ENCODE measurements around the gene KATNAL1.

The KATNAL1 gene

DNA sequence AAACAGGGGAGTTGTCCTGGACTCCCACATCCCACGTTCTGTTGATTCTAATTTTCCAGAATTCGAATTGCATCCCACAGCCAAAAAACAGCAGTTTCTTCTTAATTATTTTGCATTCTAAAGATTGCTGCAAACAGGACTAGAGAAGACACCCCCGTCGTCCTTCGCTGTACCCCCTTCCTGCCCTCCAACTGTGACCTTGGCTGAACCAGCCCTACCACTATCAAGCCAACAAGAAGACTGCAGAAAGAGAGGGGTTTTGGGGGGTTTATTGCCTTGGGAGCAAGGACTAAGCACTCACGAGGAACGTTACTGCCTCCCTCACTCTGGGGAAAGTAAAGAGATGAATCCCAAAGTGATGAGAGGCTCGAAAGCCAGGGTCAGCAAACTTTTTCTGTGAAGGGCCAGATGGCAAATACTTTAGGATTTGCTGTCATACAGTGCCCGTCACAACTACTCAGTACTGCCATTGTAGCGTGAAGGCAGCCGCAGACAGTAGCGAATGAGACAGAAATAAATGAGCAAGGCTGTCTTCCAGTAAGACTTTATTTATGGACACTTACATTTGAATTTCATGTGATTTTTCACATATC, 32.5 kb upstream of the KATNAL1 start:
- TF ChIP-seq CTCF (IDR thresholded peaks at IDR 0.05; ENCODE audit: borderline replicate concordance, control extremely low read depth, extremely low read depth, insufficient read depth, missing control alignments) = no peak
- in situ Hi-C loops (cut with MboI; ENCODE audit: low sequenced_read_pairs, unreplicated experiment) = loop anchor here (10.0 kb wide), 1 partner anchor 195 kb away; no protein-coding TSS in a partner anchor
- DNase-seq (ENCODE audit: low spot score) = no peak

DNA sequence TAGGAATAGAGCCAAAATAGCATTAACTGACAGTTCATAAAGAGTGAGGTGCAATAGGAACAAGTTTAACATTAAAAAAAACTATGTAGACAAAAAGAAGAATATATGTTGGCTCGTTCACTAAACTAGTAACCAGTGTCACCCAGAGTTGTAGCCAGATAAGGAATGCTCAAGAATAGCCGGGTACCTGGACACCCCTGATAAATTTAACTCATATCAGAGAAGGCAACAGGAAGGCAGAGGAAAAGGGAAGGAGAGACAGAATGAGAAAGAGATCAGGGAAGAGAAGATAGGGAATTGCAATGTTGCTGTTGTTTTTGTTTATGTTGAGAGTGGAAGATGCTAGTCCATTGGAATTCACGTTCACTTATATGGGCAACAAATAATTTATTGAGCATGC, 31.6 kb upstream of the KATNAL1 start:
- TF ChIP-seq CTCF (IDR thresholded peaks at IDR 0.05; ENCODE audit: borderline replicate concordance, control extremely low read depth, extremely low read depth, insufficient read depth, missing control alignments) = no peak
- in situ Hi-C loops (cut with MboI; ENCODE audit: low sequenced_read_pairs, unreplicated experiment) = loop anchor here (10.0 kb wide), 1 partner anchor 194 kb away; no protein-coding TSS in a partner anchor
- DNase-seq (ENCODE audit: low spot score) = no peak

DNA sequence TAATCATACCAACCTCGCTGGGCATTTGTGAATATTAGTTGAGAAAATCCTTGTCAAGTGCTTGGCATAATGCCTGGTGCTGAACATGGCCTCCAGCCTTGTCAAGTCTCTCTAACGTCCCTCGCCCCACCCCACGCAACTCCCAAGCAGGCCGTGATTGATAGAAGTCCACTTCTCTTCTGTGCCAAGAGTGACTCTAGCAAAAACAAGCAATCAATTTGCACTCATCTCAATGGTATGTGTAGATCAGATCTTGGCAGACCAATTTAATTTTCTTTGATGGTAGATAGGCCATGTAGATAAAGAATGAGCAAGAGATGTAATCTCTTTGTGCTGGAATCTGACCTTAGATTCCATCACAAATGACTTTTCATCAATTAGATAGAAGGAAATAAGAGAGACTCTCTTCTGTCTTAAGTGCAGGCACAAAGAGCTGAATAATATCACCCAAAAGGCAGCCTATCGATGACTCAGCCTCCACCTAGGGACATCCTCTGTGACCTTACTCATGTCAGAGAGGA, 31.0 kb upstream of the KATNAL1 start:
- no peak for TF ChIP-seq CTCF (IDR thresholded peaks at IDR 0.05; ENCODE audit: borderline replicate concordance, control extremely low read depth, extremely low read depth, insufficient read depth, missing control alignments)
- in situ Hi-C loops (cut with MboI; ENCODE audit: low sequenced_read_pairs, unreplicated experiment) = loop anchor here (10.0 kb wide), 1 partner anchor 194 kb away; no protein-coding TSS in a partner anchor
- DNase-seq (ENCODE audit: low spot score) = no peak

GRCh38 chr13:30337061-30337610, 29.8 kb upstream of the KATNAL1 start:
- in situ Hi-C loops (cut with MboI; ENCODE audit: low sequenced_read_pairs, unreplicated experiment) = loop anchor here (10.0 kb wide), 1 partner anchor 192 kb away; no protein-coding TSS in a partner anchor
- DNase-seq (ENCODE audit: low spot score) = no peak
- no peak for TF ChIP-seq CTCF (IDR thresholded peaks at IDR 0.05; ENCODE audit: borderline replicate concordance, control extremely low read depth, extremely low read depth, insufficient read depth, missing control alignments)

- peak; percentile 42 for DNase-seq (ENCODE audit: low spot score)
- no peak for TF ChIP-seq CTCF (IDR thresholded peaks at IDR 0.05; ENCODE audit: borderline replicate concordance, control extremely low read depth, extremely low read depth, insufficient read depth, missing control alignments)
- in situ Hi-C loops (cut with MboI; ENCODE audit: low sequenced_read_pairs, unreplicated experiment) = loop anchor here (10.0 kb wide), 1 partner anchor 190 kb away; no protein-coding TSS in a partner anchor
Observed at GRCh38 chr13:30334663-30335386, 27.5 kb upstream of the KATNAL1 start.

DNA sequence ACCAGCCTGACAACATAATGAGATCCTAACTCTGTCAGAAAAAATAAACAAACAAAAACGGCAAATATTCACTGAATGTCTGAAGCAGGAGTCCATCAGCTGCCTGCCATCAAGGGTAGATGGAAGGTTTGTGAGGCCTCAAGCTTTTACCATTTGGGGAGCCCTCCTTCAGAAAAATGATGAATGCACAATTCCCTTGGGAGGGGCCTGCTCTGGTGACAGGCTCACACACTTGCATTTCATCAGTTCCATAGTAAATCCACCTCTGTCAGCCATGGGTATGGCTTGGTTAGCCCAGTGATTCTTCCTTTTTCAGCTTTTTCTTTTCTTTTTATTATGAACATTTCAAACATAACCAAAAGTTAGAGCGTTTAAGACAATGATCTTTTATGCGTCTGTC, 26.3 kb upstream of the KATNAL1 start:
- TF ChIP-seq CTCF (IDR thresholded peaks at IDR 0.05; ENCODE audit: borderline replicate concordance, control extremely low read depth, extremely low read depth, insufficient read depth, missing control alignments) = no peak
- in situ Hi-C loops (cut with MboI; ENCODE audit: low sequenced_read_pairs, unreplicated experiment) = loop anchor here (10.0 kb wide), 1 partner anchor 189 kb away; no protein-coding TSS in a partner anchor

More for the DNA sequence above, 26.3 kb upstream of the KATNAL1 start:
- no peak for DNase-seq (ENCODE audit: low spot score)

All from GM13976 (cell line).